ENCODE data around the gene CEMIP.

CEMIP gene

DNA sequence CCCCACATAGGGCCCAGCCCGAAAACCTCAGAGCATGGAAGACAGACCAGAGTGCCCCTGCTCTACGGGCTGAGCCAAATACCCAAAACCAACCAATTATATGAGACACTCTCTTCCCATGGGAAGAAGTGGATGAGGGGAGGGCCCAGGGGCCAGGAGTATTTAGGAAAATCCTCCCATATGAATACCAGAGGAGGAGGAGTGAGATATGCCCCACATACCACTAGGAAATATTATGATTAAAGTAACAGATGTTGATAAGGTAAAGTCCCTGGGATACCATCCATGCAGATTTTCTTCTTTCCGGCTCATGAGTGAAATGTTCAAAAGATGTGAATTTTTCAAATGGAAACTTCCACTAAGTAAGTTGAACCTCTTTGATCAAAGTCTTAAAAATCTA is 160.0 kb downstream of the CEMIP start:
- Mint-ChIP-seq H3K27ac (no peak overlapping the region), H3K9me3 (no peaks in the 10 kb centered on the region), H3K4me1 (ENCODE audit: low read depth) (peaks cover 8% of the 10 kb centered on the region), H3K27me3 (ENCODE audit: low read depth) (no peaks in the 10 kb centered on the region), H3K36me3 (ENCODE audit: low read depth) (peaks cover 6% of the 10 kb centered on the region), H3K4me3 (no peak overlapping the region)
- DNase-seq (ENCODE audit: low spot score), result no peak

DNA sequence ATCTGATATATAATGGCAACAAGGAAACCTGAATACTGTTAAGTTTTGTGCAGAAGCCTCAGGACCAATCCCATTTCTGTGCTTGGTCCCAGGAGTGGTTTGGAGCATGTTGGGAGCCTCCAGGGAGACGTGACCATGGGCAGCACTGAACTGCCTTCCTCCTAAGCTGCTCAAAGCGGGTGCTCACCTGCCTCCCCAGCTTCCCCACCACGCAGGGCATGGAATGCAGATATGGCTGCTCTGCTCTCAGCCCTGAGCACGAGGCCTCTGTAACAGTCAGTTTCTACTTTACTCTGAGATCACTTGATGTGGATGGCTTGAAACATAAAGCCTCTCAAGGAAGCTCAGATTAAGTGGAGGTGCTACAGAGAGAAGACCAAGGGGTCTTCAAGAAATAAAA is 161.2 kb downstream of the CEMIP start:
- Mint-ChIP-seq H3K36me3 (ENCODE audit: low read depth) (peaks cover 6% of the 10 kb centered on the region), H3K4me3 (no peak overlapping the region)

DNA sequence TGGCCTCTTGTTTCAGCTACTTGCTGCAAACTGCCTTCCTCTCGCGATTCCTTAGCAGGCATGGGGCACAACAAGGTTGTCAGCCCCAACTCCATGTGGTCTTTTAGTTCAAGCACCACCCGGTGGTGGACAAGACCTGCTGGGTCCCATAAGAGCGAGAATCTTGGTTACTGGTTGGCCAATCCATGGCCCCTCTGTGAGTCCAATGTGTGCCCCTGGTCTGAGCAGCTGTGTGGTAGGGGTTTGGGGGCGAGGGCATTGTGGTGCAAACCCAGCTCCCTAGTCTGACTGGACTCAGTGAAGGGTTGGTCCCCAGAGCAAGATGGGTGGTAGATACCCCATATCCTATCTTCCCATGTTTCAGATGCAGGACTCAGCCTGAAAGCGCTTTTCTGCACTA is 161.7 kb downstream of the CEMIP start:
- Mint-ChIP-seq H3K27ac (no peak overlapping the region), H3K4me1 (ENCODE audit: low read depth) (no peaks in the 10 kb centered on the region), H3K4me3 (no peak overlapping the region), H3K36me3 (ENCODE audit: low read depth) (peaks cover 7% of the 10 kb centered on the region), H3K9me3 (no peaks in the 10 kb centered on the region), H3K27me3 (ENCODE audit: low read depth) (no peaks in the 10 kb centered on the region)
- no peak for DNase-seq (ENCODE audit: low spot score)

More for the DNA sequence above, 161.2 kb downstream of the CEMIP start:
- Mint-ChIP-seq H3K9me3 (no peaks in the 10 kb centered on the region), H3K27ac (no peak overlapping the region), H3K4me1 (ENCODE audit: low read depth) (no peaks in the 10 kb centered on the region), H3K27me3 (ENCODE audit: low read depth) (no peaks in the 10 kb centered on the region)
- no peak for DNase-seq (ENCODE audit: low spot score)

DNA sequence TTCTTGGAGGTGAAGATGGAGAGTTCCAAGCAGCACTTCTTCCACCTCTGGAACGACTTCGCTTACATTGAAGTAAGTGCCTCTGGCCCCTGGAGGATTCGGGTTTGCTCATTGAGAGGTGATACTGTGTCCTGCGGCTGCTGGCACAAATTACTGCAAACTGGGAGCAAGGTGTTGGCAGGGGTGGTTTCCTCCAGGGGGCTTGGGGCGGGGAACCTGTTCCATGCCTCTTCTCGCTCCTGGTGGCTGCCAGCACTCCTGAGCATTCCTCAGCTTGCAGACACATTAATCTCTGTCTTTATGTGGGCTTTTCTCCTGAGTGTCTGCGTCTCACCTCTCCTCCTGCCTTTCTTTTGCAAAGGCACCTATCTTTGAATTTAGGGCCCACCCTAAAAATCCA is 163.1 kb downstream of the CEMIP start:
- Mint-ChIP-seq H3K27me3 (ENCODE audit: low read depth) (no peaks in the 10 kb centered on the region), H3K4me1 (ENCODE audit: low read depth) (no peaks in the 10 kb centered on the region), H3K9me3 (no peaks in the 10 kb centered on the region), H3K36me3 (ENCODE audit: low read depth) (peaks cover 9% of the 10 kb centered on the region), H3K4me3 (no peak overlapping the region), H3K27ac (no peak overlapping the region)
- DNase-seq (ENCODE audit: low spot score), result no peak

DNA sequence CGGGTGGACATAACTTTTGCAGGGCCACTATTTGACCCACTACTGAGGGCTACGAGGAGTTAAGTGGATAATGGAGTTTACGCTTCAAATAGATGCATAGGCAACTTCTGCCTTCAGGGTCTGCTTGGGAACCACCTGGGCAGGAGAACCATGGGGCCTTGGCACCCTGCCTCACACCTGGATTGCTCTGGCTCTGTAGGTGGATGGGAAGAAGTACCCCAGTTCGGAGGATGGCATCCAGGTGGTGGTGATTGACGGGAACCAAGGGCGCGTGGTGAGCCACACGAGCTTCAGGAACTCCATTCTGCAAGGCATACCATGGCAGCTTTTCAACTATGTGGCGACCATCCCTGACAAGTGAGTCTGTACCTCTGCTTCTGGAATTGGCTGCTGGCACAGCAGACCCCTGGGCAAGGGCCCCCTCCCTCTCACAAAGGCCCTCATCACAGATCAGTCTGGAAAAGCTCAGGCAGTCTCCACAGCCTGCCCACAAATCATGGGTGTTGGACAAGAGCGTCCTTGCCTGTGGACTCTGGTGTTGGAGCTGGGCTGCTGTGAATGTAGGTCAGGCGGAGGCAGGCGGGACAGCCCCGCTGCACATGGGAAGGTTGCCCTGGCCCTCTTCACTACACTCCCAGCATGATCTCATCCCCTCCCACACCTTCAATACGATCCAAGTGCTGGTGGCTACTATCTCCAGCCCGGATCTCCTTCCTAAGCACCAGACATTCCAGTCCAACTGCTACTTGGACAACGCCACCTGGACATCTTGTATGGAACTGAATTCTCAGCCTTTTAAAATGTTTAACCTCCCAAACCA is 163.8 kb downstream of the CEMIP start:
- Mint-ChIP-seq H3K27ac (no peak overlapping the region), H3K27me3 (ENCODE audit: low read depth) (no peaks in the 10 kb centered on the region), H3K9me3 (no peaks in the 10 kb centered on the region), H3K36me3 (ENCODE audit: low read depth) (peaks cover 11% of the 10 kb centered on the region), H3K4me1 (ENCODE audit: low read depth) (no peaks in the 10 kb centered on the region), H3K4me3 (no peak overlapping the region)
- no peak for DNase-seq (ENCODE audit: low spot score)

DNA sequence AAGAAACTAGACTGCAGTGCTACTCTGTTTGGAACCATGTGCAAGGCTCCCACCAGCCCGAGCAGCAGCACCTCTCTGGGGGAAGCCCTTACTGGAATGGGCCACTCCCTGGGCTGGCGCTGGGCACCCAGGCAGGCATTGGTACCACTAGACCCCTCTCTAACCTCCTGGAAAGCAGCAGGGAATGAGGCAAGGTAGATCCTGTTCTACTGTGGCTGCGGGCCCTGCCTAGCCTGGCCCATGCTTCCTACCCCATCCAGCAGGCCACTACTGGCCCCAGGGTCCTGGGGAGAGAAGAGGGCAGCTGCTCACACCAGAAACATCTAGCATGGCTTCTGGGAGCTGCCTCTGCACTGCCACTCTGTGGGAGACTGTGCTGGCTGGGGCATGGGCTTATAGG is 165.6 kb downstream of the CEMIP start:
- Mint-ChIP-seq H3K9me3 (no peaks in the 10 kb centered on the region), H3K4me1 (ENCODE audit: low read depth) (no peaks in the 10 kb centered on the region), H3K36me3 (ENCODE audit: low read depth) (peaks cover 12% of the 10 kb centered on the region), H3K27ac (no peak overlapping the region), H3K4me3 (no peak overlapping the region), H3K27me3 (ENCODE audit: low read depth) (no peaks in the 10 kb centered on the region)
- no peak for DNase-seq (ENCODE audit: low spot score)

DNA sequence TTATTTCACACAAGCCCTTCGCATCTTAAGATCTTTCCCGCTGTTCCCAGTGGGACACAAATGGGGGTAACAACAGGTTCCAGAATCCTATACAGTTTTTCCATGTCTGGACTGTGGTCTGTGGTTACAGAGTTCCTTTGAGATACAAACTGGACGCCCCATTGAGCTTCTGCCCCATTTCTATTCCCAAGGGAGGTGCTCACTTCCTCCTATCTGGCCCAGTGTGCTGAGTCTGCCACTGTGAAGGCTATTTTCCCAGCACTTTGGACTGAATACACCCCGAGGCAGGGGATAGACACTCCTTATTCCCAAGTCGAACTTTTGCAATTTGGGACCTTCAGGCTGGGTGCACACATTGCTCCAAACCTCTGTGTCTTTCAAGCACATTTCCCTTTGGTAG is 166.4 kb downstream of the CEMIP start:
- H3K36me3 Mint-ChIP-seq (ENCODE audit: low read depth), result peaks cover 14% of the 10 kb centered on the region
- H3K4me1 Mint-ChIP-seq (ENCODE audit: low read depth), result no peaks in the 10 kb centered on the region
- no peak for DNase-seq (ENCODE audit: low spot score)
- H3K27ac Mint-ChIP-seq, result no peak overlapping the region
- no peaks in the 10 kb centered on the region for H3K27me3 Mint-ChIP-seq (ENCODE audit: low read depth)
- no peaks in the 10 kb centered on the region for H3K9me3 Mint-ChIP-seq
- H3K4me3 Mint-ChIP-seq, result no peak overlapping the region

DNA sequence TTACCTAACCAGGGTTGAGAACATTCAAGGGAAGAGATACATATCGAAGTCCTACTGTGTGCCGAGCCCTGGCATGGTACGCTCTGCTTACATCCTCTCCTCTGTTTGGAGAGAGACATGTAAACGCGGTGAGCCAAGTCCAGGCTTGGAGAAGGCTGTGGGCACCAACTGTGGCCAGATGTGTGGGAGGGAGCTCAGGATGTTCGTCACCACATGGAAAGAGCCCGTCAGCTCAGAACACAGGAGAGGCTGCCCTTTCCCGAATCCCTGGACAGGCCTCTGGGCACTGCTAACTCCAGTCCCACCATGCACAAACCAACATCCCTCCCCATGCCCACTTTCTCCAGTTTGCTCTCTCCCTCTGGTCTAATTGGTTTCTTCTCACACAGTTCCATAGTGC is 167.4 kb downstream of the CEMIP start:
- Mint-ChIP-seq H3K27ac (no peak overlapping the region), H3K36me3 (ENCODE audit: low read depth) (peaks cover 16% of the 10 kb centered on the region), H3K4me3 (no peak overlapping the region), H3K4me1 (ENCODE audit: low read depth) (no peaks in the 10 kb centered on the region), H3K27me3 (ENCODE audit: low read depth) (no peaks in the 10 kb centered on the region), H3K9me3 (no peaks in the 10 kb centered on the region)
- no peak for DNase-seq (ENCODE audit: low spot score)

DNA sequence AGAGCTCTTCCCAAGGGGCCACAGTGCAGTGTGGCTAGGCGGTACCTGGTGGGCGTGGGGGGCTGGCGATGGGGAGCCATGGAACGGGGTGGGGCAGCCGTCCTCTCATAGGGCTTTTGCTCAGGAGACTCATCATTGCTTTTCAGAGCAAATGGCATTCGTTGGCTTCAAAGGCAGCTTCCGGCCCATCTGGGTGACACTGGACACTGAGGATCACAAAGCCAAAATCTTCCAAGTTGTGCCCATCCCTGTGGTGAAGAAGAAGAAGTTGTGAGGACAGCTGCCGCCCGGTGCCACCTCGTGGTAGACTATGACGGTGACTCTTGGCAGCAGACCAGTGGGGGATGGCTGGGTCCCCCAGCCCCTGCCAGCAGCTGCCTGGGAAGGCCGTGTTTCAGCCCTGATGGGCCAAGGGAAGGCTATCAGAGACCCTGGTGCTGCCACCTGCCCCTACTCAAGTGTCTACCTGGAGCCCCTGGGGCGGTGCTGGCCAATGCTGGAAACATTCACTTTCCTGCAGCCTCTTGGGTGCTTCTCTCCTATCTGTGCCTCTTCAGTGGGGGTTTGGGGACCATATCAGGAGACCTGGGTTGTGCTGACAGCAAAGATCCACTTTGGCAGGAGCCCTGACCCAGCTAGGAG is 169.6 kb downstream of the CEMIP start:
- Mint-ChIP-seq H3K27me3 (ENCODE audit: low read depth) (no peaks in the 10 kb centered on the region), H3K36me3 (ENCODE audit: low read depth) (peaks cover 21% of the 10 kb centered on the region), H3K27ac (no peak overlapping the region), H3K9me3 (no peaks in the 10 kb centered on the region), H3K4me3 (no peak overlapping the region), H3K4me1 (ENCODE audit: low read depth) (no peaks in the 10 kb centered on the region)
- DNase-seq (ENCODE audit: low spot score), result no peak

DNA sequence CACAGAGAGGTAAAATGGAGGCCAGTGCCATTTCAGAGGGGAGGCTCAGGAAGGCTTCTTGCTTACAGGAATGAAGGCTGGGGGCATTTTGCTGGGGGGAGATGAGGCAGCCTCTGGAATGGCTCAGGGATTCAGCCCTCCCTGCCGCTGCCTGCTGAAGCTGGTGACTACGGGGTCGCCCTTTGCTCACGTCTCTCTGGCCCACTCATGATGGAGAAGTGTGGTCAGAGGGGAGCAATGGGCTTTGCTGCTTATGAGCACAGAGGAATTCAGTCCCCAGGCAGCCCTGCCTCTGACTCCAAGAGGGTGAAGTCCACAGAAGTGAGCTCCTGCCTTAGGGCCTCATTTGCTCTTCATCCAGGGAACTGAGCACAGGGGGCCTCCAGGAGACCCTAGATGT is 170.6 kb downstream of the CEMIP start:
- Mint-ChIP-seq H3K27ac (no peak overlapping the region), H3K27me3 (ENCODE audit: low read depth) (no peaks in the 10 kb centered on the region), H3K9me3 (no peaks in the 10 kb centered on the region), H3K36me3 (ENCODE audit: low read depth) (peaks cover 19% of the 10 kb centered on the region), H3K4me3 (no peak overlapping the region), H3K4me1 (ENCODE audit: low read depth) (no peaks in the 10 kb centered on the region)
- DNase-seq (ENCODE audit: low spot score), result no peak

DNA sequence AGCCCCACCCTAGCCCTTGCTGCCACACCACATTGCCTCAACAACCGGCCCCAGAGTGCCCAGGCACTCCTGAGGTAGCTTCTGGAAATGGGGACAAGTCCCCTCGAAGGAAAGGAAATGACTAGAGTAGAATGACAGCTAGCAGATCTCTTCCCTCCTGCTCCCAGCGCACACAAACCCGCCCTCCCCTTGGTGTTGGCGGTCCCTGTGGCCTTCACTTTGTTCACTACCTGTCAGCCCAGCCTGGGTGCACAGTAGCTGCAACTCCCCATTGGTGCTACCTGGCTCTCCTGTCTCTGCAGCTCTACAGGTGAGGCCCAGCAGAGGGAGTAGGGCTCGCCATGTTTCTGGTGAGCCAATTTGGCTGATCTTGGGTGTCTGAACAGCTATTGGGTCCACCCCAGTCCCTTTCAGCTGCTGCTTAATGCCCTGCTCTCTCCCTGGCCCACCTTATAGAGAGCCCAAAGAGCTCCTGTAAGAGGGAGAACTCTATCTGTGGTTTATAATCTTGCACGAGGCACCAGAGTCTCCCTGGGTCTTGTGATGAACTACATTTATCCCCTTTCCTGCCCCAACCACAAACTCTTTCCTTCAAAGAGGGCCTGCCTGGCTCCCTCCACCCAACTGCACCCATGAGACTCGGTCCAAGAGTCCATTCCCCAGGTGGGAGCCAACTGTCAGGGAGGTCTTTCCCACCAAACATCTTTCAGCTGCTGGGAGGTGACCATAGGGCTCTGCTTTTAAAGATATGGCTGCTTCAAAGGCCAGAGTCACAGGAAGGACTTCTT is 171.3 kb downstream of the CEMIP start:
- Mint-ChIP-seq H3K36me3 (ENCODE audit: low read depth) (peaks cover 19% of the 10 kb centered on the region), H3K27me3 (ENCODE audit: low read depth) (no peaks in the 10 kb centered on the region), H3K4me1 (ENCODE audit: low read depth) (no peaks in the 10 kb centered on the region), H3K4me3 (no peak overlapping the region), H3K9me3 (no peaks in the 10 kb centered on the region), H3K27ac (no peak overlapping the region)
- DNase-seq (ENCODE audit: low spot score), result no peak

DNA sequence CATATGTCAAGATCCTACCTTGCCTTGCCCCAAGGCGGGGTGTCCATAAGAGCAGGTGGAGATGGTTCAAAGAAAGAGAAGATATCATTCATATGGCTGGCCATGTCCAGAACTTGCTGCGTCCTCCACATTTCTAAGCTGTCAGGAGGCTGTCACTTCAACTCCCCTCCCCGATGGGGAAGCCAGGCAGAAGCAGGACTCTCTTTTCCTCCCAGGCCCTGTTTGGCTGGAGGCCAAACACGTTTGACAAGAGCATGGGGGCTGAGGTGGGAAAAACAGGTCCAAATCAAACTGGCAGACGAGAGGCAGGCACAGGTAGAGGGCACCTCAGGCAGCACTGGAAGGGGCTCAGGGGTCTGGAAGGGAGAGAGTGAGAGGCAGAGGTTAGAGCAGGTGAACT is 172.8 kb downstream of the CEMIP start:
- DNase-seq (ENCODE audit: low spot score), result no peak
- Mint-ChIP-seq H3K27me3 (ENCODE audit: low read depth) (no peaks in the 10 kb centered on the region), H3K4me1 (ENCODE audit: low read depth) (peaks cover 3% of the 10 kb centered on the region), H3K9me3 (no peaks in the 10 kb centered on the region), H3K27ac (no peak overlapping the region), H3K4me3 (no peak overlapping the region), H3K36me3 (ENCODE audit: low read depth) (peaks cover 16% of the 10 kb centered on the region)

DNA sequence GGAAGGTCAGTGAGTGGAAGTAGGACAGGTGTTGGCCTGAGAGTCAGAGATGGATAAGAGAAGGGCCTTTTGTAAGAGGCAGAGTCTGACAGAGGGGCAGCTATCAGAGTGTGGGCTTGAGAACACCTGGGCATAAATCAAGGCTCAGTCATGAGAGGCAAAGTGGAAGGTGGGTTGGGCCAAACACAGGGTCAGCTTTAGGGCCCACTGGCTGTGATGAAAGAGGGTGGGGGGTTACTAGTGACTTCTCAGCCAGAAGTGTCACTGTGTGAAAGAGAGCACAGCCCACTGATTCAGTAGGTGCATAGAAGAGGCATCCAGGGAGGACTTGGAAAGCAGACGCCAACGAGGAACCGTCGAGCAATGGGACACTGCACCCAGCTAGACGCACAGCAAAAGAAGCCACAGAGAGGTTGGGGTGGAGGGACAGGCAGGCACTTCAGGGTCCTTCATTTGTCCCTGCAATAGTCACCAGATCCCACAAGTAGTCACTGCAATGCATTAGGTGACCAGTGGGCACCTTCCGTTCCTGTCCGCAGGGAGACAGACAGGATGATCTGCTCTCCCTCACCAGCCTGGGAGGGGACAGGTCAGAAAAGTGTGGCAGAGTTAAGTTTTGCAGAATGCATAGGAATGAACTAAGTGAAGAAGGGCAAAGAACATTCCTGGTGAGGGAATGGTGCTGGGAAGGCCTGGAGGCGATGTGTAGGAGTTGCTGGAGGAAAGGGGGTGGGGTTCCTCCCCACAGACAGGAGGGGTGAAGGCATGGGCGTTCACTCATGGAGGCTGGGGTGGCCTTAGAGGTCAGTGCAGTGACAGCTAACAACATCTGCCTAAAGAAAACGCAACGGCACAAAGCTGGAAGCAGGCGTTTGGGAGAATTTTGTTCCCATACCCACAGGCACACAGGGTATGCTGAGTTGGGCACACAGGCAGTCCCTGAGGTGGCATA is 174.1 kb downstream of the CEMIP start:
- Mint-ChIP-seq H3K27me3 (ENCODE audit: low read depth) (no peaks in the 10 kb centered on the region), H3K9me3 (no peaks in the 10 kb centered on the region), H3K27ac (no peak overlapping the region), H3K4me3 (no peak overlapping the region), H3K4me1 (ENCODE audit: low read depth) (peaks cover 8% of the 10 kb centered on the region), H3K36me3 (ENCODE audit: low read depth) (peaks cover 18% of the 10 kb centered on the region)
- DNase-seq (ENCODE audit: low spot score), result no peak
